ENCODE measurements around the gene CDHR2. TPM values are rescaled to one million over a fixed set of nuclear protein-coding genes. Genes with fewer than 3 reads are reported as not detected.

The CDHR2 gene
- total RNA-seq, 1 donor: not detected

GRCh38 chr5:176628406-176629228 is 79.5 kb downstream of the CDHR2 start:
- H3K4me3 ChIP-seq (ENCODE audit: low read depth, low read length): no peak overlapping the region
- no peak for DNase-seq (ENCODE audit: low read depth)
- no peak for TF ChIP-seq CTCF (IDR thresholded peaks at IDR 0.05; ENCODE audit: insufficient read depth, low read depth, low read length)

GRCh38 chr5:176629317-176629852 is 80.2 kb downstream of the CDHR2 start:
- H3K4me3 ChIP-seq (ENCODE audit: low read depth, low read length): no peak overlapping the region
- TF ChIP-seq CTCF (IDR thresholded peaks at IDR 0.05; ENCODE audit: insufficient read depth, low read depth, low read length): no peak
- DNase-seq (ENCODE audit: low read depth): no peak

- no peak for DNase-seq (ENCODE audit: low read depth)
Measured at GRCh38 chr5:176629853-176630680, 80.9 kb downstream of the CDHR2 start, which contains the start of the genes EIF4E1B and SNCB. TSS of gene EIF4E1B (plus strand) at chr5:176630675. CDS start at chr5:176642788, 12,113 bp downstream. TSS of gene SNCB (minus strand) at chr5:176630534. CDS start at chr5:176629654, 880 bp downstream.

GRCh38 chr5:176630681-176631222 is 81.6 kb downstream of the CDHR2 start:
- no peak for DNase-seq (ENCODE audit: low read depth)
- H3K4me3 ChIP-seq (ENCODE audit: low read depth, low read length): peak overlapping the region; percentile 47
- TF ChIP-seq CTCF (IDR thresholded peaks at IDR 0.05; ENCODE audit: insufficient read depth, low read depth, low read length): no peak

More at GRCh38 chr5:176629853-176630680, 80.9 kb downstream of the CDHR2 start, which contains the start of the genes EIF4E1B and SNCB:
- TF ChIP-seq CTCF (IDR thresholded peaks at IDR 0.05; ENCODE audit: insufficient read depth, low read depth, low read length): no peak
- H3K4me3 ChIP-seq (ENCODE audit: low read depth, low read length): peak within 1 kb of the TSS; percentile 47

GRCh38 chr5:176631383-176632200 is 82.5 kb downstream of the CDHR2 start:
- no peak for DNase-seq (ENCODE audit: low read depth)
- H3K4me3 ChIP-seq (ENCODE audit: low read depth, low read length): no peak overlapping the region
- TF ChIP-seq CTCF (IDR thresholded peaks at IDR 0.05; ENCODE audit: insufficient read depth, low read depth, low read length): no peak

GRCh38 chr5:176632745-176633144 is 83.6 kb downstream of the CDHR2 start:
- DNase-seq (ENCODE audit: low read depth): no peak
- no peak overlapping the region for H3K4me3 ChIP-seq (ENCODE audit: low read depth, low read length)
- TF ChIP-seq CTCF (IDR thresholded peaks at IDR 0.05; ENCODE audit: insufficient read depth, low read depth, low read length): no peak
